GM12878 (cell line): ENCODE data around the gene NCKAP5. TPM values are rescaled to one million over a fixed set of nuclear protein-coding genes. Genes with fewer than 3 reads are reported as not detected.

ENCODE experiments used
- ATAC-seq: fragments of 200-7000 bp; cut with Tn5 transposase; 3 replicates; pipeline ENCODE4 v1.9.1; 2020; ENCODE audit warnings: mild to moderate bottlenecking, moderate library complexity
- BruUV-seq: library from RNA; stranded (reverse); fragments of 400-500 nt; replicated peaks from 2 replicates; lab custom pipeline; 2021; lab: Mats Ljungman, UMichigan
- CTCF ChIA-PET: fragments of 300-600 bp; sonication (Branson Sonifier 250); formaldehyde crosslinking; extraction: SDS; loops from one replicate; lab custom pipeline; 2021; ENCODE audit warnings: inconsistent platforms; lab: Yijun Ruan, JAX
- POLR2A ChIA-PET: fragments of 350-600 bp; formaldehyde crosslinking; extraction: SDS; loops from one replicate; lab custom pipeline; 2021; ENCODE audit warnings: inconsistent platforms; lab: Charles Lee
- RAD21 ChIA-PET: fragments of 300-600 bp; sonication (Branson Sonifier 250); formaldehyde crosslinking; loops from one replicate; lab custom pipeline; 2023; ENCODE audit warnings: antibody characterized with exemption; ENCODE audit not compliant: unreplicated experiment; lab: Charles Lee
- SMC1A ChIA-PET: fragments of 300-600 bp; sonication (Branson Sonifier 250); formaldehyde crosslinking; loops from one replicate; lab custom pipeline; 2023; ENCODE audit not compliant: unreplicated experiment, uncharacterized antibody; lab: Charles Lee
- DNase-seq: peaks from one replicate; pipeline ENCODE4 v3.0.0-alpha.2; 2011; ENCODE audit warnings: low read depth, low spot score
- FAIRE-seq: peaks from 3 replicates; lab custom pipeline; 2011; peaks lifted over from hg19 to GRCh38; lab: Jason Lieb, UNC
- H2AFZ ChIP-seq: 2 replicates; pipeline ENCODE4 v1.6.0; 2011; ENCODE audit warnings: low read depth, low read length, control low read depth; ENCODE audit not compliant: control insufficient read depth
- H3K27ac ChIP-seq: 2 replicates; pipeline ENCODE4 v1.5.1; 2011; ENCODE audit warnings: control low read depth; ENCODE audit not compliant: control insufficient read depth, insufficient read depth
- H3K27me3 ChIP-seq, 2 experiments: replicated peaks in 1 of 2; 2 replicates each; pipeline versions ENCODE4 v1.6.0 to v1.6.1; 2011; ENCODE audit warnings: low read length in 1 of 2; ENCODE audit not compliant: control insufficient read depth in 2 of 2, insufficient read depth in 2 of 2
- H3K36me3 ChIP-seq, 2 experiments: 2 replicates each; pipeline ENCODE4 v1.5.1; 2011; ENCODE audit warnings: low read length in 1 of 2; ENCODE audit not compliant: control insufficient read depth in 2 of 2, insufficient read depth in 2 of 2
- H3K4me1 ChIP-seq: 2 replicates; pipeline ENCODE4 v1.6.1; 2011; ENCODE audit warnings: mild to moderate bottlenecking, low read length, moderate library complexity, mixed read lengths; ENCODE audit not compliant: control insufficient read depth, insufficient read depth
- H3K4me2 ChIP-seq: 2 replicates; pipeline ENCODE4 v1.6.0; 2011; ENCODE audit warnings: control low read depth; ENCODE audit not compliant: control insufficient read depth, insufficient read depth
- H3K4me3 ChIP-seq: fragments of 200-600 bp; sonication (generic); 2 replicates; pipeline ENCODE4 v1.5.1; 2016
- H3K79me2 ChIP-seq: 2 replicates; pipeline ENCODE4 v1.6.0; 2011; ENCODE audit warnings: low read length; ENCODE audit not compliant: control insufficient read depth, insufficient read depth
- H3K9ac ChIP-seq: 2 replicates; pipeline ENCODE4 v1.8.0; 2011; ENCODE audit warnings: low read length, control low read depth, mixed read lengths; ENCODE audit not compliant: control insufficient read depth, insufficient read depth
- H3K9me3 ChIP-seq: replicated peaks from 3 replicates; pipeline ENCODE4 v1.5.1; 2011; ENCODE audit warnings: mild to moderate bottlenecking, low read length; ENCODE audit not compliant: control insufficient read depth, insufficient read depth
- H4K20me1 ChIP-seq: 2 replicates; pipeline ENCODE4 v1.6.0; 2011; ENCODE audit not compliant: control insufficient read depth, insufficient read depth
- LARP7 ChIP-seq: fragments of 450-650 bp; IDR thresholded peaks from 2 replicates; pipeline ENCODE4 v1.6.1; 2017; ENCODE audit warnings: mild to moderate bottlenecking
- MEF2B ChIP-seq: fragments of 450-650 bp; IDR thresholded peaks from 2 replicates; pipeline ENCODE4 v1.6.1; 2018; ENCODE audit warnings: mild to moderate bottlenecking, moderate library complexity; ENCODE audit not compliant: partially characterized antibody, poor library complexity, severe bottlenecking
- SREBF2 ChIP-seq: IDR thresholded peaks from 2 replicates; pipeline ENCODE4 v1.6.1; 2012; ENCODE audit warnings: mild to moderate bottlenecking, low read length
- TARDBP ChIP-seq: IDR thresholded peaks from 2 replicates; pipeline ENCODE4 v1.6.1; 2016; ENCODE audit warnings: borderline replicate concordance
- WGBS: methylation state at CpG from one replicate; pipeline ENCODE4 v1.1.6; 2016; ENCODE audit warnings: low lambda C conversion rate; ENCODE audit not compliant: insufficient replicate concordance, insufficient coverage; ENCODE audit errors: missing lambda C conversion rate; 5-methylcytosine and 5-hydroxymethylcytosine counted together
- in situ Hi-C: fragments of 300-500 bp; cut with MboI; formaldehyde crosslinking; loops from 9 replicates; pipeline ENCODE4 v1.14.3; 2018; ENCODE audit warnings: mixed read lengths
- intact Hi-C: fragments of 100-400 bp; cut with micrococcal nuclease; formaldehyde crosslinking; loops from one replicate; pipeline ENCODE4 v1.14.2; 2022; ENCODE audit not compliant: unreplicated experiment
- polyA plus RNA-seq, 11 experiments: library from polyadenylated mRNA; depleted of rRNA in 4 of 11; unstranded in 6 of 11; stranded (reverse) in 5 of 11; fragments of >200 nt; fragmentation: Nextera tagmentation in 4 of 11; fragmentation: Illumina TruSeq in 1 of 11; extraction: Ambion mirVana in 4 of 11; extraction: Trizol in 1 of 11; gene quantifications; 1 replicate in 1 of 11; 2 replicates in 10 of 11; pipeline versions ENCODE4 v1.2.1 to v1.2.3, GENCODE V29; 2011 to 2016; ENCODE audit warnings: inconsistent platforms in 2 of 11, missing spikeins in 2 of 11, low read depth in 1 of 11
- total RNA-seq, 4 experiments: library from RNA; depleted of rRNA in 3 of 4; stranded (reverse); fragments of >200 nt in 3 of 4; fragmentation: Illumina TruSeq in 1 of 4; extraction: Trizol in 1 of 4; gene quantifications; 2 replicates each; pipeline versions ENCODE4 v1.2.1 to v1.2.3, GENCODE V29; 2013 to 2021
- TF ChIP-seq, protein P1 (sequence below): fragments of 450-650 bp; IDR thresholded peaks from 2 replicates; pipeline ENCODE4 v1.6.1; 2017; ENCODE audit warnings: borderline replicate concordance
- TF ChIP-seq, protein P2 (sequence below): IDR thresholded peaks from 2 replicates; pipeline ENCODE4 v1.6.1; 2011; ENCODE audit warnings: low read depth, mild to moderate bottlenecking, low read length, moderate library complexity, borderline replicate concordance; ENCODE audit errors: extremely low read depth
- TF ChIP-seq, protein P3 (sequence below): fragments of 150-350 bp; IDR thresholded peaks from 2 replicates; pipeline ENCODE4 v1.6.1; 2016; ENCODE audit warnings: low read depth, low read length

Gene NCKAP5
- total and polyA plus RNA-seq, 10 of the 15 experiments (the other 5 are each of a cell fraction or from before 2014, with no cell fraction given): 0.06 to 0.44 (median 0.16) TPM

GRCh38 chr2:133562558-133562957, 5.7 kb downstream of the NCKAP5 start:
- Histone ChIP-seq H3K4me1 (no peaks in the 10 kb centered on the region), H3K79me2 (no peaks in the 10 kb centered on the region), H3K4me3 (no peak overlapping the region), H3K9ac (no peak overlapping the region), H4K20me1 (no peaks in the 10 kb centered on the region), H3K4me2 (no peak overlapping the region), H3K36me3 (no peaks in the 10 kb centered on the region), H3K27me3 (peaks cover 0 to 2% of the 10 kb centered on the region in 2 experiments; a peak in 1 of 4 replicates), H3K9me3 (no peaks in the 10 kb centered on the region), H2AFZ (no peak overlapping the region), H3K27ac (no peak overlapping the region)
- FAIRE-seq (no peak), DNase-seq (no peak), ATAC-seq (no peak)
- RAD21 ChIA-PET: interaction anchor here (0.7 to 3.8 kb wide), 7 partner anchors 43 to 1015 kb away, joined by 3 to 38 read pairs (median 14); no protein-coding TSS in a partner anchor
- no TSS peak for BruUV-seq
- in situ Hi-C loops: loop anchor here (25.0 kb wide), 1 partner anchor 1025 kb away; no protein-coding TSS in a partner anchor
- SMC1A ChIA-PET: interaction anchor here (1.9 to 4.5 kb wide), 6 partner anchors 44 to 1016 kb away, joined by 6 to 45 read pairs (median 24); no protein-coding TSS in a partner anchor
- intact Hi-C loops: loop anchor here (5.0 kb wide), 2 partner anchors 210 to 1015 kb away; no protein-coding TSS in a partner anchor
- WGBS: 22% methylated on average over 4 of the region's 4 CpGs
- TF ChIP-seq MEF2B (no peak), TARDBP (no peak), SREBF2 (no peak), LARP7 (no peak)
- TF ChIP-seq, protein P1, sequence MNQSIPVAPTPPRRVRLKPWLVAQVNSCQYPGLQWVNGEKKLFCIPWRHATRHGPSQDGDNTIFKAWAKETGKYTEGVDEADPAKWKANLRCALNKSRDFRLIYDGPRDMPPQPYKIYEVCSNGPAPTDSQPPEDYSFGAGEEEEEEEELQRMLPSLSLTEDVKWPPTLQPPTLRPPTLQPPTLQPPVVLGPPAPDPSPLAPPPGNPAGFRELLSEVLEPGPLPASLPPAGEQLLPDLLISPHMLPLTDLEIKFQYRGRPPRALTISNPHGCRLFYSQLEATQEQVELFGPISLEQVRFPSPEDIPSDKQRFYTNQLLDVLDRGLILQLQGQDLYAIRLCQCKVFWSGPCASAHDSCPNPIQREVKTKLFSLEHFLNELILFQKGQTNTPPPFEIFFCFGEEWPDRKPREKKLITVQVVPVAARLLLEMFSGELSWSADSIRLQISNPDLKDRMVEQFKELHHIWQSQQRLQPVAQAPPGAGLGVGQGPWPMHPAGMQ: no peak
- TF ChIP-seq, protein P2, sequence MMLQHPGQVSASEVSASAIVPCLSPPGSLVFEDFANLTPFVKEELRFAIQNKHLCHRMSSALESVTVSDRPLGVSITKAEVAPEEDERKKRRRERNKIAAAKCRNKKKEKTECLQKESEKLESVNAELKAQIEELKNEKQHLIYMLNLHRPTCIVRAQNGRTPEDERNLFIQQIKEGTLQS: no peak
- TF ChIP-seq, protein P3, sequence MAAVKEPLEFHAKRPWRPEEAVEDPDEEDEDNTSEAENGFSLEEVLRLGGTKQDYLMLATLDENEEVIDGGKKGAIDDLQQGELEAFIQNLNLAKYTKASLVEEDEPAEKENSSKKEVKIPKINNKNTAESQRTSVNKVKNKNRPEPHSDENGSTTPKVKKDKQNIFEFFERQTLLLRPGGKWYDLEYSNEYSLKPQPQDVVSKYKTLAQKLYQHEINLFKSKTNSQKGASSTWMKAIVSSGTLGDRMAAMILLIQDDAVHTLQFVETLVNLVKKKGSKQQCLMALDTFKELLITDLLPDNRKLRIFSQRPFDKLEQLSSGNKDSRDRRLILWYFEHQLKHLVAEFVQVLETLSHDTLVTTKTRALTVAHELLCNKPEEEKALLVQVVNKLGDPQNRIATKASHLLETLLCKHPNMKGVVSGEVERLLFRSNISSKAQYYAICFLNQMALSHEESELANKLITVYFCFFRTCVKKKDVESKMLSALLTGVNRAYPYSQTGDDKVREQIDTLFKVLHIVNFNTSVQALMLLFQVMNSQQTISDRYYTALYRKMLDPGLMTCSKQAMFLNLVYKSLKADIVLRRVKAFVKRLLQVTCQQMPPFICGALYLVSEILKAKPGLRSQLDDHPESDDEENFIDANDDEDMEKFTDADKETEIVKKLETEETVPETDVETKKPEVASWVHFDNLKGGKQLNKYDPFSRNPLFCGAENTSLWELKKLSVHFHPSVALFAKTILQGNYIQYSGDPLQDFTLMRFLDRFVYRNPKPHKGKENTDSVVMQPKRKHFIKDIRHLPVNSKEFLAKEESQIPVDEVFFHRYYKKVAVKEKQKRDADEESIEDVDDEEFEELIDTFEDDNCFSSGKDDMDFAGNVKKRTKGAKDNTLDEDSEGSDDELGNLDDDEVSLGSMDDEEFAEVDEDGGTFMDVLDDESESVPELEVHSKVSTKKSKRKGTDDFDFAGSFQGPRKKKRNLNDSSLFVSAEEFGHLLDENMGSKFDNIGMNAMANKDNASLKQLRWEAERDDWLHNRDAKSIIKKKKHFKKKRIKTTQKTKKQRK: no peak
- POLR2A ChIA-PET: interaction anchor here (1.4 kb wide), 1 partner anchor 141 kb away, joined by 3 read pairs; no protein-coding TSS in a partner anchor
- CTCF ChIA-PET: interaction anchor here (0.8 to 3.8 kb wide), 5 partner anchors 14 to 391 kb away, joined by 4 to 58 read pairs (median 43); no protein-coding TSS in a partner anchor
